Measurements from ENCODE around the gene SERGEF.

DNA sequence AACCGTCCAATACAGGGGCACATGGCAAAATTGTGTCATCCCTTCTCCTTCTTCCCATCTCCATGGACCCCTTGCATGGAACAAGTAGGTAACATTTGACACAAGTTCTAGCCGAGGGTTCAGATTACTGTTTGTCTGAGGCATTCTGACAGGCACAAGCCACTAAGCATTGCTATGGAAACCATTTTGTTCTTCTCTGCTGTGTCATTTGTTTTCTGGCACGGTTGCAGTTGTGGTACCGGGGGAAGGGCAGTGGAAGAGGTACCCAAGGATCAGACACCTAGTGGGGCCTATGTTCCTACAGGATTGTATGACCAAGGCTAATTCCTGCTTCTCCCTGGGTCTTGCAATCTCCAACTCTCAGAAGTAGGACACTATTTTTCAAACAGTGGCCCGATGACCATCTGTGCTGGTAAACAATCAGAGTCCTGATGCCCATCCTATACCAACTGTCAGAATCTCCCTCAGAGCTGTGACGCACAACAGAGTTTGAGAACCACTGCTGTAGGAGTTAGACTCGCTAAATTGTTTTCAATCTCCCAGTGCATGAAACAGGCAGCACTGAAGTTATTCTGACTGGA, 209.0 kb downstream of the SERGEF start:
- no peak for TF ChIP-seq EZH2 (IDR thresholded peaks at IDR 0.05; ENCODE audit: insufficient read depth, poor library complexity, severe bottlenecking)
- TF ChIP-seq EZH2phosphoT487 (IDR thresholded peaks at IDR 0.05; ENCODE audit: insufficient read depth, low read depth) = no peak
